Measurements from ENCODE around the gene NEURL3.

GRCh38 chr2:96509114-96509846 is 4.1 kb upstream of the NEURL3 start:
- TF ChIP-seq CTCF (IDR thresholded peaks at IDR 0.05): peak; percentile 95
- no peak for TF ChIP-seq ZFX (IDR thresholded peaks at IDR 0.05; ENCODE audit: borderline replicate concordance)

Data from 22Rv1 (cell line).